Ecto neural progenitor cell (in vitro differentiated cells): ENCODE results near the gene CLEC4C.
"Not testable (repeated sequence)": the region's sequence is repeated elsewhere in the genome, so short reads cannot be mapped to it uniquely, and the experiment has no call there.

Experiments used
- DNase-seq: peaks from one replicate; pipeline ENCODE4 v3.0.0-alpha.2; 2018; ENCODE audit warnings: low spot score

Gene CLEC4C

DNA sequence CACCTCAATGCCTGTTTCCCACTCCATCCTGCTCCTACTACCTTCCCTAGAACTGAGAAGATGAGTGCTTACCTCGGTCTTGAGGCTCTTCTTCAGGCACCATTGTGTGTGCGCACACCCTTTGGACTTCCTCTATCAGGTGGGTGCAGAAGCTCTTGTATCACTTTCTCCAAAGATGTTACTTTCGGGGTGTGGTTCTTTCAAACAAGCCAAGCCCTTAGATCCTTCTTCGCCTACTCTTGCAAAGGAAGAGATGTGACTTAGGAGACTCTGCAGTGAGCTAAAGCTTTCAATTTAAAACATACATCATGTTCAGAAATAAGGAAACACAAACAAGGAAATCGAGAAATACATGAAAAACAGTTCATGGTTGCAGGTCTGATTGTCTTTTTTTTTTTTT lies at the start of gene CLEC4C:
Gene CLEC4C, minus strand, starts transcription at position 130 of the 400 bp plus-strand sequence. Its CDS starts 27 bp downstream, at position 103.
- no peak for DNase-seq

- DNase-seq, result no peak
These were observed 46.0 kb upstream of the CLEC4C start for GRCh38 chr12:7793211-7793610.

- not testable (repeated sequence) for DNase-seq
These were observed 41.8 kb upstream of the CLEC4C start, which contains the start of gene NANOG for GRCh38 chr12:7788884-7789528. NANOG (plus strand) TSS chr12:7789402; CDS start chr12:7789615, 213 bp downstream.

- DNase-seq, result no peak
These were observed 41.1 kb upstream of the CLEC4C start for GRCh38 chr12:7788294-7788660.

DNA sequence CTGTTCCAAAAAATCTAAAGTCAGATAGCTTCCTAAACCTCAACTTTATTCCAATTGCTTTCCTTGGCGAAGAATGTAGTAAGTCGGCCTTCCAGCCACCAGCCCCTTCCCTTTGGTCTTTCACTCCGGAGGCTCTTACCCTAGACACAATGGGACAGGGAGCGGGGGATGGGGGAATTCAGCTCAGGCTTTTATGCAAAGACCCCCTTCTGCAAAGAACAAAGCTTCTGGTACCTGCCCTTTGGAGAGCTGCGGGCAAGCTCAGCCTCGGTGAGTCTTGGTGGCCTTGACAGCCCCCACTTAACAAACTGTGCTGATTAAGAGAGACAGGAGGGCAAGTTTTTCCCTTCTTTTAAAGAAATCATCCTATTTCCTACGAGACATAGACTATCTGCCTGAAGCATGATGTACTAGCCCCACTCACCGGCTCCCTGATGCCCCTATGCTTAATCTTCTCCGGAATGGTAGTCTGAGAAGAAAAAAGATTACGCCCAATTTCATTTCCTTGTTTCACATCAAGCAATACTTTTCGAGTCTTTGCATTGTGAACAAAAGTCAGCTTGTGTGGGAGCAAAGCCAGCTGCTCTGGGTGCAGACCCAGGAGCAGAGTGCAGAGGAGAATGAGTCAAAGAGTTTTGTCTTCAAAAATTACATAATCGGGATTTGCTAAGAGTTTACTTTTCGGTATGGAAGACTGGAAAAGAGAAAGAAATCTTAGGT lies 40.6 kb upstream of the CLEC4C start:
- no peak for DNase-seq

DNA sequence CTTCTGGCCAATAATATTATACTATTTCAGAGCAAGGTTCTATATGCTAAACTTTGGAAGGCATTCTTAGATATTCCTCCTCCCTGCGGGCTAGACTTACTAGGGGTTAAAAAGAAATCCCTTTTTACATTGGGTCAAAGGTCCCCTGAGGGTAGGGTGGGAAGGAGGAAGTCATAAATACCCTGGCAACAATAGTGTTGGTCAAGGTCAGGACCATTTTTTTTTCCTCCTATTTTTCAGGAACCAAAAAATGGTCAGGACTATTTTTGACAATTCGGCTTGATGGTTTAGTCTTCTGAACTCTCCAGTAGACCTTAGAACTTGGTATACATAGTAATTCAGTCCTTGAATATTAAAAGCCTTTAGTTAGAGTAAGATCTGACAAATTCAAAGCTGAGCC lies 37.5 kb upstream of the CLEC4C start:
- DNase-seq, result no peak

GRCh38 chr12:7783433-7783832 lies 36.3 kb upstream of the CLEC4C start:
- not testable (repeated sequence) for DNase-seq

DNA sequence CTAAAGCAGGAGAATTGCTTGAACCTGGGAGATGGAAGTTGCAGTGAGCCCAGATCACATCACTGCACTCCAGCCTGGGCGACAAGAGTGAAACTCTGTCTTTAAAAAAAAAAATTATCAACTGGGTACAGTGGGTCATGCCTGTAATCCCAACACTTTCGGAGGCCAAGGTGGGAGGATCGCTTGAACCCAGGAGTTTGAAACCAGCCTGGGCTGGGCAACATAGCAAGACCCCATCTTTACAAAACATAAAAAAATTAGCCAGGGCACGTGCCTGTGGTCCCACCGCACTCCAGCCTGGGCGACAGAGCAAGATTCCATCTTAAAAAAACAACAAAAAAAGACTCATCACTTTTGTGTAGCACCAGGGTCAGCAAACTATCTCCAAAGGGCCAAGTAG lies 34.9 kb upstream of the CLEC4C start:
- no peak for DNase-seq

- DNase-seq, result no peak
These were observed 34.1 kb upstream of the CLEC4C start for GRCh38 chr12:7781274-7781673.

DNA sequence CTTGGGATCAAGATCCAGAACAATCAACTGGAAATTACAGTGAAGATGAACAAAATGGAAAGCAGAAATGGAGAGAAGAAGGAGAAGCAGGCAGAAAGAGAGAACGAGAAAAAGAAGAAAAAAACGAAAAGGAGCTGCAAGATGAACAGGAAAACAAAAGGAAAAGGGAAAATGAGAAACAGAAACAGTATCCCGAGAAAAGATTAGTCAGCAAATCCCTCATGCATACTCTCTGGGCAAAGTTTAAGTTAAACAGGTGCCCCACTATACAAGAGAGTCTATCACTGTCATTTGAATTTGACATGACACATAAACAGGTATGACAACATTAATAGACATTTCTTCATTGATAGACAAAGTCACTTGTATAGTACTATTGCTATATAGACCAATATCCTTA lies 22.8 kb upstream of the CLEC4C start:
- DNase-seq, result no peak

DNA sequence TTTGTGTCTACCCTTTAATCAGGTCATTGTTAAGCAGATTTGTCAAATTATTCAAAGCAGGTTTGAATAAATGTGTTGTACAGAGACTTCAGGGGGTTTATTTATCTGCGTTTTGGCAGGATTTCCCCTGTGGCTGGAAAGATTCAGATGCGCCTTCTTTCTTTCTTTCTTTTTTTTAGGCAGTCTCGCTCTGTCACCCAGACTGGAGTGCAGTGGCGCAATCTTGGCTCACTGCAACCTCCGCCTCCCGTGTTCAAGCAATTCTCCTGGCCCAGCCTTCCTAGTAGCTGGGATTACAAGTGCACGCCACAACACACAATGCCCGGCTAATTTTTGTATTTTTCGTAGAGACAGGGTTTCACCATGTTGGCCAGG lies 11.6 kb upstream of the CLEC4C start:
- no peak for DNase-seq

DNA sequence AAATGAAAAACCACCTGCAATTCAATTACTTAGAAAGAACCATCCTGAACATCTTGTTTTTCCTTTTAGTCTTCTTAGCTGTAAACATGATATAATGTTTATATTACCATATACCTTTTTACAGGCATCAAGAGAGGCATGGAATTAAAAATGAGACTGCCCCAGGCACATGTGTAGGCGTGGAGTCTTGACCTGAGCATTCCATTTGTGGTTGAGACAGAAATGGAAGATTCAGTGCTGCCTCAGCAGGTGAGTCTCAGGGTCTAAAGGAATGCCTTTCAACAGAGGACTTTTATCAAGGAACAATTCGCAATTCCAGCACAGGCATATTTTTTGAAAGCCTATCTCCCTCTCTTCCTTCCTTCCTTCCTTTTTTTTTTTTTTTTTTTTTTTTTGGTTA lies 9.8 kb upstream of the CLEC4C start:
- no peak for DNase-seq

GRCh38 chr12:7755668-7756067 lies 8.5 kb upstream of the CLEC4C start:
- DNase-seq, result not testable (repeated sequence)

DNA sequence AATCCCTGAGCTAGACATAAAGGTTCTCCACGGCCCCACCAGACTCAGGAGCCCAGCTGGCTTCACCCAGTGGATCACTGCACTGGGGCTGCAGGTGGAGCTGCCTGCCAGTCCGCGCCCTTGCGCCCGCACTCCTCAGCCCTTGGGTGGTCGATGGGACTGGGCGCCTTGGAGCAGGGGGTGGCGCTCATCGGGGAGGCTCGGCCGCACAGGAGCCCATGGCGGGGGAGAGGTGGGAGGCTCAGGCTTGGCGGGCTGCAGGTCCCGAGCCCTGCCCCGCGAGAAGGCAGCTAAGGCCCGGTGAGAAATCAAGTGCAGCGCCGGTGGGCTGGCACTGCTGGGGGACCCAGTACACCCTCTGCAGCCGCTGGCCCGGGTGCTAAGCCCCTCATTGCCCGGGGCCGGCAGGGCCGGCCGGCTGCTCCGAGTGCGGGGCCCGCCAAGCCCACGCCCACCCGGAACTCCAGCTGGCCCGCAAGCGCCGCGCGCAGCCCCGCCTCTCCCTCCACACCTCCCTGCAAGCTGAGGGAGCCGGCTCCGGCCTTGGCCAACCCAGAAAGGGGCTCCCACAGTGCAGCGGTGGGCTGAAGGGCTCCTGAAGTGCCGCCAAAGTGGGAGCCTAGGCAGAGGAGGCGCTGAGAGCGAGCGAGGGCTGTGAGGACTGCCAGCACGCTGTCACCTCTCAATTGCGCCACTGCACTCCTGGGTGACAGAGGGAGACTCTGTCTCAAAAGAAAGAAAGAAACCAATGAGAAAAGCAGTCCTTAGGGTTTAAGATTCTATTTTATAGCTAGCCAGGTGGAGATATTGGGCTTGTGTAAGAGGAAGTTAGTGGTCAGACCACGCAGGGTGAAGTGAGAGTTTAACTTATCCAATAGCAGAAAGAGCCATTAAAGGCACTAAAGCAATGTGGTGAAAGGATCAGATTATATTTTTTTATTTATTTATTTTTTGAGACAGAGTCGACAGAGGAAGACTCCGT lies 5.1 kb upstream of the CLEC4C start:
- DNase-seq, result not testable (repeated sequence)

GRCh38 chr12:7751394-7751793 lies 4.2 kb upstream of the CLEC4C start:
- no peak for DNase-seq

- DNase-seq, result peak; percentile 60
These were observed 3.2 kb upstream of the CLEC4C start for GRCh38 chr12:7750350-7750749.

DNA sequence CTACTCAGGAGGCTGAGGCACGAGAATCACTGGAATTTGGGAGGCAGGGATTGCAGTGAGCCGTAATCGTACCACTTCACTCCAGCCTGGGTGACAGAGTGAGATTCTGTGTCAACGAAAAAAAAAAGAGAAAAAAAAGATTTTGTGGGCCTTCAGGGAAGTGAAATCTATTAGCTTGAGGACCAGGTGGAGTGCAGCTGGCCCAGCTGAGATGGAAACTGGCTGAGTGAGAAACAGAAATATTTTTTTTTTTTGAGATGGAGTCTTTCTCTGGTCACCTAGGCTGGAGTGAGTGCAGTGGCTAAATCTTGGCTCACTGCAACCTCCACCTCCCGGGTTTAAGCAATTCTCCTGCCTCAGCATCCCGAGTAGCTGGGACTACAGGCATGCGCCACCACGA lies 2.3 kb upstream of the CLEC4C start:
- no peak for DNase-seq

DNA sequence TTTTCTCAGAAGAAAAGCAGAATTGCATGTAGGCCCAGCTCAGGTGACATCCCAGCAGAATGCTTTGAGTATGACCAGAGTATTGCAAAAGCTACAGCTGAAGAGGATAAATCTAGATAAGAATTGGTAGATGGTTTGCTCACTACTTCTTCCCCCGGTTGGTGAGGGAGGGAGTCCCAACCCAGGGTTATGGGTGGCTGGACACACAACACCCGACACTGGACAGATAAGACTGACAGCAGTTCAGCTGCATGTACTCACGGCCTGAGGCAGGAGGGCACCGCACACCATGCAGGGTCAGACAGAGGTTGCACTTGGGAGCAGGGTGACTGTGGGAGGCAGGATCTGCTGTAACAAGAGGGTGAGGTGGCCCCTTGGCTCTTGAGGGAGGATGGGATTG lies 1.7 kb upstream of the CLEC4C start:
- DNase-seq, result no peak

DNA sequence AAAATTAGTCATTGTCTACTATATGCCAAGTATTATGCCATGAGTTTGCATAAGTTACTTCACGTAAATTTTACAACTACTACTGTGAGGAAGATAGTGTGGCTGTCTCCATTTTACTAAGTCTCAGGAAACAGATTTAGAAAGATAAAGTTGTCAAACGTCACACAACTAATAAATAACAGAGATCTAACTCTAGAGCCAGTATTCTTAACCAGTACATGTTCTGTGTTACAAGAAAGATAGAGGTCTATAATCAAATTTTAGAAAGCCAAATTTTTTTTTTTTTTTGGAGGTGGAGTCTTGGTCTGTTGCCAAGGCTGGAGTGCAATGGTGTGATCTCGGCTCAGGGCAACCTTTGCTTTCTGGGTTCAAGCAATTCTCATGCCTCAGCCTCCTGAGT lies 14.2 kb downstream of the CLEC4C start:
- DNase-seq, result no peak

DNA sequence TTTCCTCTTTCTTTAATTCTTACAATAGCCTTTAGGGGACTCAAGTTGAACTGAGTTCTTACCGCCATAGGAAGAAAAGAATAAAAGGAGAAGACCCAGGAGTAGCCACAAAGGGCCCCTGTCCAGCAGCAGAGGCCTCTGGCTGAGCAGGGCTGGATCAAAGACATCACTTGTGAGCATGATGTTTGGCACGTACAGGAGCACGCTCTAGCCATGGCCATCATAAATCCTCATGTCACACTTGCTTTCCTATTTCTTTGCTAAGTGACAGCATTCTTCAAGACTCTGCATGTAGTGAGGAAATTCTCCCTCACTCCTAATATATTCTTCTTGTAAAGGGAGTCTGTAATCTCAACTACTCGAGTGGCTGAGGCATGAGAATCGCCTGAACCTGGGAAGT lies 15.7 kb downstream of the CLEC4C start:
- no peak for DNase-seq

- DNase-seq, result not testable (repeated sequence)
These were observed 16.2 kb downstream of the CLEC4C start for GRCh38 chr12:7730984-7731383.

GRCh38 chr12:7729746-7730145 lies 17.4 kb downstream of the CLEC4C start:
- no peak for DNase-seq

GRCh38 chr12:7723926-7724325 lies 23.2 kb downstream of the CLEC4C start:
- DNase-seq, result no peak
